Kidney (tissue), 14 donors: ENCODE measurements around the gene CEP43. TPM values are rescaled to one million over a fixed set of nuclear protein-coding genes. Genes with fewer than 3 reads are reported as not detected.

Experiments
- DNase-seq, 5 donors: peaks; one replicate each; pipeline ENCODE4 v3.0.0-alpha.2; 2013 to 2020
- FAIRE-seq: peaks from 2 replicates; lab custom pipeline; 2012; peaks lifted over from hg19 to GRCh38; lab: Jason Lieb, UNC
- H3K27ac ChIP-seq, 2 donors: one replicate each; pipeline ENCODE4 v1.7.0; 2013; ENCODE audit warnings: low read depth in 2 of 2, low read length in 2 of 2, inconsistent platforms in 1 of 2
- H3K27me3 ChIP-seq: one replicate; pipeline ENCODE4 v1.7.1; 2013; ENCODE audit warnings: low read length, inconsistent platforms; ENCODE audit not compliant: control insufficient read depth, insufficient read depth
- H3K36me3 ChIP-seq, 3 donors: one replicate each; pipeline versions ENCODE4 v1.7.0 to v1.7.1; 2013; ENCODE audit warnings: low read length in 3 of 3, control low read depth in 1 of 3, inconsistent platforms in 1 of 3; ENCODE audit not compliant: insufficient read depth in 3 of 3, control insufficient read depth in 2 of 3
- H3K4me1 ChIP-seq, 3 donors: one replicate each; pipeline versions ENCODE4 v1.7.0 to v1.7.1; 2013; ENCODE audit warnings: low read length in 3 of 3, inconsistent platforms in 1 of 3, low read depth in 1 of 3; ENCODE audit not compliant: control insufficient read depth in 2 of 3, insufficient read depth in 2 of 3
- H3K4me3 ChIP-seq, 3 donors: one replicate each; pipeline versions ENCODE4 v1.7.0 to v1.8.1; 2013; ENCODE audit warnings: low read length in 3 of 3, control low read depth in 1 of 3, inconsistent platforms in 1 of 3
- H3K9ac ChIP-seq, 3 donors: one replicate each; pipeline versions ENCODE4 v1.7.0 to v1.7.1; 2013; ENCODE audit warnings: low read length in 3 of 3, control low read depth in 1 of 3, inconsistent platforms in 1 of 3
- H3K9me3 ChIP-seq, 3 donors: one replicate each; pipeline versions ENCODE4 v1.7.0 to v1.7.1; 2013; ENCODE audit warnings: low read length in 3 of 3, control low read depth in 1 of 3, inconsistent platforms in 1 of 3; ENCODE audit not compliant: control insufficient read depth in 2 of 3, insufficient read depth in 1 of 3
- intact Hi-C: fragments of 100-400 bp; cut with DNase I; formaldehyde crosslinking; loops from one replicate; pipeline ENCODE4 v1.11.1; 2022
- microRNA-seq: library from miRNA; unstranded; fragments of <30 nt; microRNA quantifications from one replicate; pipeline ENCODE4 v1.2.0, GENCODE V29; 2020
- polyA plus RNA-seq: library from polyadenylated mRNA; stranded (reverse); fragments of 350-450 nt; fragmentation: Illumina TruSeq; extraction: RNeasy Lipid Tissue Mini Kit (QIAGEN cat#74804); gene quantifications from one replicate; pipeline ENCODE4 v1.2.3, GENCODE V29; 2014; ENCODE audit warnings: low read depth, low replicate concordance; ENCODE audit not compliant: insufficient read depth
- total RNA-seq: library from RNA; stranded (reverse); fragmentation: NEBNext Ultra II Directional; extraction: Animal tissue kit (Norgen Biotek cat#: 25700); gene quantifications from one replicate; pipeline ENCODE4 v1.2.1, GENCODE V29; 2021
- TF ChIP-seq, protein P1 (sequence below): IDR thresholded peaks from 3 replicates; pipeline ENCODE4 v1.5.1; 2012; ENCODE audit warnings: mild to moderate bottlenecking, moderate library complexity, borderline replicate concordance; ENCODE audit not compliant: insufficient read depth; ENCODE audit errors: extremely low read depth
- donor health status: control.
- donor health status: control.
- donor health status: control.
- donor health status: control.
- donor health status: control.
- donor health status: DM: yes; HTN: yes; CAD: no.
- donor health status: Normal renal cell carcinoma (clear cell type).

The CEP43 gene
- total and polyA plus RNA-seq, 2 donors from 2014 or later = 17.8 to 17.9 TPM

DNA sequence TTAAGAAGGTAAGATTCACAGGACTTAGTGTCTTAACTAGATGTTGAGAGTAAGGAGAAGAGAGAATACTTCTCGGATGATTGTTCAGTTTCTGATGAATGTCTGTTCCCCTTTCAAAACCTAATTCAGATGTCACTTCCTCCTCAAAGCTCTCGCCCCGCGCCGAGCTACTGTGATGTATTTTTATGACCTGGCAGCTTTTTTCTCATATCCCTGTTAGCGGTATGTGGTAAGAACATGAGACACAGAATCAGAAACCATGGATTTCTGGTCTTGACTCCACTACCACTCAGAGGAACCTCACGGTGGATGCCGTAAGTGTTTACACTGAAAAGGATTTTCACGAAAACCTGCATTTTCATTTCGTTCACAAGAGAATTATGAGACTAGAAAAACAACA, 48.4 kb downstream of the CEP43 start:
- H3K27me3 ChIP-seq = no peaks in the 10 kb centered on the region
- FAIRE-seq = no peak
- no peaks in the 10 kb centered on the region for H3K9me3 ChIP-seq
- intact Hi-C loops = no loop called here
- no peak overlapping the region for H3K27ac ChIP-seq
- H3K36me3 ChIP-seq = peaks cover 0 to 4% (median 0%) of the 10 kb centered on the region in 3 donors
- H3K4me3 ChIP-seq = no peak overlapping the region
- H3K4me1 ChIP-seq = no peaks in the 10 kb centered on the region
- no peak for DNase-seq
- TF ChIP-seq, protein P1, sequence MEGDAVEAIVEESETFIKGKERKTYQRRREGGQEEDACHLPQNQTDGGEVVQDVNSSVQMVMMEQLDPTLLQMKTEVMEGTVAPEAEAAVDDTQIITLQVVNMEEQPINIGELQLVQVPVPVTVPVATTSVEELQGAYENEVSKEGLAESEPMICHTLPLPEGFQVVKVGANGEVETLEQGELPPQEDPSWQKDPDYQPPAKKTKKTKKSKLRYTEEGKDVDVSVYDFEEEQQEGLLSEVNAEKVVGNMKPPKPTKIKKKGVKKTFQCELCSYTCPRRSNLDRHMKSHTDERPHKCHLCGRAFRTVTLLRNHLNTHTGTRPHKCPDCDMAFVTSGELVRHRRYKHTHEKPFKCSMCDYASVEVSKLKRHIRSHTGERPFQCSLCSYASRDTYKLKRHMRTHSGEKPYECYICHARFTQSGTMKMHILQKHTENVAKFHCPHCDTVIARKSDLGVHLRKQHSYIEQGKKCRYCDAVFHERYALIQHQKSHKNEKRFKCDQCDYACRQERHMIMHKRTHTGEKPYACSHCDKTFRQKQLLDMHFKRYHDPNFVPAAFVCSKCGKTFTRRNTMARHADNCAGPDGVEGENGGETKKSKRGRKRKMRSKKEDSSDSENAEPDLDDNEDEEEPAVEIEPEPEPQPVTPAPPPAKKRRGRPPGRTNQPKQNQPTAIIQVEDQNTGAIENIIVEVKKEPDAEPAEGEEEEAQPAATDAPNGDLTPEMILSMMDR = no peak
- no peak overlapping the region for H3K9ac ChIP-seq

Small RNAs within 50 kb of the gene (microRNA-seq; reads per million reads assigned to microRNA genes)
- gene MIR3939 = not detected

Other genes starting within 250 kb of the CEP43 start
- 69.0 TPM for gene RNASET2, start 42.8 kb upstream of the CEP43 start, total RNA-seq
- 50.7 TPM for gene RNASET2, start 42.8 kb upstream of the CEP43 start, polyA plus RNA-seq
- 0.54 TPM for gene CCR6, start 123.7 kb downstream of the CEP43 start, total RNA-seq
- 0.43 TPM for gene CCR6, start 123.7 kb downstream of the CEP43 start, polyA plus RNA-seq
- 0.16 TPM for gene GPR31, start 158.6 kb downstream of the CEP43 start, total RNA-seq
- not detected for gene GPR31, start 158.6 kb downstream of the CEP43 start, polyA plus RNA-seq